HG03378 (cell line): ENCODE measurements around the gene CCDC148.
A peak's percentile ranks its signal among the peaks of the same experiment; 100 is the strongest.

ENCODE experiments used
- ATAC-seq: cut with Tn5 transposase; IDR thresholded peaks from one replicate; pipeline ENCODE4 v1.9.1; 2021; ENCODE audit warnings: mild to moderate bottlenecking, moderate library complexity; ENCODE audit not compliant: unreplicated experiment

Gene CCDC148

GRCh38 chr2:158456309-158457066, at the start of gene CCDC148, which contains the start of gene PKP4:
TSS of gene CCDC148 (minus strand) at chr2:158456753. CDS start at chr2:158456439, 314 bp downstream.
TSS of gene PKP4 (plus strand) at chr2:158456952. CDS start at chr2:158533185, 76,233 bp downstream.
- peak; percentile 94 for ATAC-seq

- ATAC-seq, result no peak
Observed at GRCh38 chr2:158505448-158505934, 48.9 kb upstream of the CCDC148 start.

- no peak for ATAC-seq
Observed at GRCh38 chr2:158504088-158504487, 47.5 kb upstream of the CCDC148 start.

- ATAC-seq, result no peak
Observed at GRCh38 chr2:158502974-158503373, 46.4 kb upstream of the CCDC148 start.

- ATAC-seq, result no peak
Observed at GRCh38 chr2:158501301-158501700, 44.7 kb upstream of the CCDC148 start.

- no peak for ATAC-seq
Observed at GRCh38 chr2:158500333-158500732, 43.8 kb upstream of the CCDC148 start.

- no peak for ATAC-seq
Observed at GRCh38 chr2:158499383-158499782, 42.8 kb upstream of the CCDC148 start.

GRCh38 chr2:158498749-158499136, 42.2 kb upstream of the CCDC148 start:
- ATAC-seq, result no peak

GRCh38 chr2:158498043-158498748, 41.6 kb upstream of the CCDC148 start:
- ATAC-seq, result no peak

- ATAC-seq, result no peak
Observed at GRCh38 chr2:158497486-158497885, 40.9 kb upstream of the CCDC148 start.

- no peak for ATAC-seq
Observed at GRCh38 chr2:158496986-158497385, 40.4 kb upstream of the CCDC148 start.

GRCh38 chr2:158495175-158495574, 38.6 kb upstream of the CCDC148 start:
- ATAC-seq, result no peak

GRCh38 chr2:158493458-158493857, 36.9 kb upstream of the CCDC148 start:
- ATAC-seq, result no peak

- no peak for ATAC-seq
Observed at GRCh38 chr2:158491072-158491471, 34.5 kb upstream of the CCDC148 start.

GRCh38 chr2:158489366-158490112, 33.0 kb upstream of the CCDC148 start:
- ATAC-seq, result no peak

GRCh38 chr2:158488442-158489216, 32.1 kb upstream of the CCDC148 start:
- no peak for ATAC-seq

GRCh38 chr2:158487419-158487818, 30.9 kb upstream of the CCDC148 start:
- ATAC-seq, result no peak

- ATAC-seq, result no peak
Observed at GRCh38 chr2:158486970-158487325, 30.4 kb upstream of the CCDC148 start.

GRCh38 chr2:158486150-158486969, 29.8 kb upstream of the CCDC148 start:
- ATAC-seq, result no peak
